WTC11 (cell line): Measurements from ENCODE around the gene SUDS3. TPM values are rescaled to one million over a fixed set of nuclear protein-coding genes. Genes with fewer than 3 reads are reported as not detected.

Source experiments
- ATAC-seq: fragments of 200-7000 bp; cut with Tn5 transposase; 2 replicates; pipeline ENCODE4 v1.10.0; 2021; ENCODE audit warnings: mild to moderate bottlenecking, moderate library complexity
- CTCF ChIA-PET: fragments of 300-600 bp; sonication (Branson Sonifier 250); formaldehyde crosslinking; loops from one replicate; lab custom pipeline; 2021; ENCODE audit warnings: antibody characterized with exemption; lab: Charles Lee
- POLR2A ChIA-PET: fragments of 350-600 bp; sonication (Branson Sonifier 250); formaldehyde crosslinking; loops from one replicate; lab custom pipeline; 2021; ENCODE audit warnings: antibody characterized with exemption; lab: Charles Lee
- DNase-seq: peaks from one replicate; pipeline ENCODE4 v3.0.0; 2021; ENCODE audit warnings: low spot score
- H3K27ac Mint-ChIP-seq: 2 replicates; pipeline ENCODE4 v1.8.0; 2021; ENCODE audit warnings: mixed read lengths
- H3K27me3 Mint-ChIP-seq: 2 replicates; pipeline ENCODE4 v1.8.0; 2021; ENCODE audit warnings: low read depth, mild to moderate bottlenecking, moderate library complexity, mixed read lengths
- H3K36me3 Mint-ChIP-seq: 2 replicates; pipeline ENCODE4 v1.8.0; 2021; ENCODE audit warnings: mixed read lengths
- H3K4me1 Mint-ChIP-seq: 2 replicates; pipeline ENCODE4 v1.8.0; 2022; ENCODE audit warnings: mixed read lengths
- H3K4me3 Mint-ChIP-seq: 2 replicates; pipeline ENCODE4 v1.8.0; 2021; ENCODE audit warnings: mild to moderate bottlenecking, moderate library complexity, mixed read lengths
- H3K9me3 Mint-ChIP-seq: 2 replicates; pipeline ENCODE4 v1.8.0; 2021; ENCODE audit warnings: mixed read lengths
- CREM ChIP-seq: sonication (generic); formaldehyde crosslinking; IDR thresholded peaks from 2 replicates; pipeline ENCODE4 v1.8.1; 2022; ENCODE audit warnings: mild to moderate bottlenecking, missing genetic modification reagents, moderate library complexity
- CTCF ChIP-seq: fragments of 200-600 bp; IDR thresholded peaks from 2 replicates; pipeline ENCODE4 v1.8.0; 2022; ENCODE audit warnings: antibody characterized with exemption
- GRHL2 ChIP-seq: fragments of 250-450 bp; sonication (Bioruptor Pico); IDR thresholded peaks from 2 replicates; pipeline ENCODE4 v1.8.0; 2022; ENCODE audit warnings: mild to moderate bottlenecking, moderate library complexity; ENCODE audit not compliant: insufficient replicate concordance, severe bottlenecking
- GTF2I ChIP-seq: fragments of 250-450 bp; sonication (Bioruptor Pico); conservative IDR thresholded peaks from 2 replicates; pipeline ENCODE4 v1.4.0; 2021; ENCODE audit warnings: mild to moderate bottlenecking
- MAX ChIP-seq: sonication (generic); formaldehyde crosslinking; IDR thresholded peaks from 2 replicates; pipeline ENCODE4 v1.8.0; 2022; ENCODE audit warnings: mild to moderate bottlenecking, missing genetic modification reagents
- NR2C2 ChIP-seq: sonication (generic); formaldehyde crosslinking; IDR thresholded peaks from 2 replicates; pipeline ENCODE4 v1.8.0; 2022; ENCODE audit warnings: mild to moderate bottlenecking, missing genetic modification reagents
- SMAD3 ChIP-seq: sonication (generic); formaldehyde crosslinking; IDR thresholded peaks from 2 replicates; pipeline ENCODE4 v1.8.0; 2022; ENCODE audit warnings: missing genetic modification reagents, mild to moderate bottlenecking, borderline replicate concordance
- SP1 ChIP-seq: sonication (generic); formaldehyde crosslinking; conservative IDR thresholded peaks from 2 replicates; pipeline ENCODE4 v1.8.1; 2022; ENCODE audit warnings: missing genetic modification reagents
- STAT6 ChIP-seq: sonication (generic); formaldehyde crosslinking; conservative IDR thresholded peaks from 2 replicates; pipeline ENCODE4 v1.8.1; 2023; ENCODE audit warnings: mild to moderate bottlenecking, low read depth, missing genetic modification reagents, moderate library complexity
- TCF7 ChIP-seq: sonication (generic); formaldehyde crosslinking; IDR thresholded peaks from 2 replicates; pipeline ENCODE4 v1.8.0; 2022; ENCODE audit warnings: mild to moderate bottlenecking, low read depth, missing genetic modification reagents, moderate library complexity
- ZNF121 ChIP-seq: sonication (generic); formaldehyde crosslinking; IDR thresholded peaks from 2 replicates; pipeline ENCODE4 v1.8.0; 2023; ENCODE audit warnings: missing genetic modification reagents
- ZNF138 ChIP-seq: sonication (generic); formaldehyde crosslinking; conservative IDR thresholded peaks from 2 replicates; pipeline ENCODE4 v1.8.1; 2022; ENCODE audit warnings: mild to moderate bottlenecking, moderate library complexity, missing genetic modification reagents
- ZNF281 ChIP-seq: sonication (generic); formaldehyde crosslinking; IDR thresholded peaks from 2 replicates; pipeline ENCODE4 v1.8.0; 2023; ENCODE audit warnings: mild to moderate bottlenecking, missing genetic modification reagents
- total RNA-seq: library from RNA; stranded (reverse); gene quantifications from 3 replicates; pipeline ENCODE4 v1.2.3, GENCODE V29; 2021

SUDS3 gene
- total RNA-seq, 1 experiment from 2014 or later = 63.9 TPM

GRCh38 chr12:118391424-118391823 is 15.1 kb downstream of the SUDS3 start (continued):
- TF ChIP-seq ZNF281 (CRISPR knock-in tag) (no peak), NR2C2 (CRISPR knock-in tag) (no peak)
- TF ChIP-seq, all 79 proteins: peak for 0

GRCh38 chr12:118391836-118392235 is 15.5 kb downstream of the SUDS3 start:
- TF ChIP-seq GRHL2 (no peak), CTCF (no peak), SMAD3 (CRISPR knock-in tag) (no peak), ZNF121 (CRISPR knock-in tag) (no peak), MAX (CRISPR knock-in tag) (no peak), ZNF138 (CRISPR knock-in tag) (no peak), TCF7 (CRISPR knock-in tag) (no peak), CREM (CRISPR knock-in tag) (no peak), STAT6 (no peak), ZNF281 (CRISPR knock-in tag) (no peak), SP1 (no peak), GTF2I (CRISPR knock-in tag) (no peak)
- TF ChIP-seq, all 79 proteins: peak for 0
- Mint-ChIP-seq H3K4me3 (no peak overlapping the region), H3K27ac (no peak overlapping the region), H3K4me1 (no peaks in the 10 kb centered on the region), H3K36me3 (peaks cover 88% of the 10 kb centered on the region), H3K9me3 (no peaks in the 10 kb centered on the region), H3K27me3 (no peaks in the 10 kb centered on the region)
- ChIA-PET CTCF (interaction anchor here (1.7 to 2.8 kb wide), 2 partner anchors 14 to 15 kb away, joined by 6 to 21 read pairs; partner anchors contain the start of gene SUDS3), POLR2A (no interaction called here)
- ATAC-seq (no peak), DNase-seq (no peak)
